Endodermal cell (in vitro differentiated cells): ENCODE measurements around the gene ADAMTSL4. TPM values are rescaled to one million over a fixed set of nuclear protein-coding genes. Genes with fewer than 3 reads are reported as not detected.

Experiments used
- DNase-seq: peaks from one replicate; pipeline ENCODE4 v3.0.0-alpha.2; 2017
- H3K27ac ChIP-seq: 2 replicates; pipeline ENCODE4 v1.5.1; 2013; ENCODE audit warnings: mild to moderate bottlenecking, low read depth, low read length, moderate library complexity
- H3K27me3 ChIP-seq: 2 replicates; pipeline ENCODE4 v1.6.1; 2013; ENCODE audit warnings: mild to moderate bottlenecking, low read length, moderate library complexity; ENCODE audit not compliant: insufficient read depth, control insufficient read depth, poor library complexity, severe bottlenecking
- H3K36me3 ChIP-seq: 2 replicates; pipeline ENCODE4 v1.7.0; 2013; ENCODE audit warnings: mild to moderate bottlenecking, low read length, moderate library complexity; ENCODE audit not compliant: control insufficient read depth, insufficient read depth
- H3K4me1 ChIP-seq: one replicate; pipeline ENCODE4 v1.7.0; 2013; ENCODE audit warnings: low read length; ENCODE audit not compliant: control insufficient read depth, insufficient read depth
- H3K4me3 ChIP-seq: 2 replicates; pipeline ENCODE4 v1.5.1; 2013; ENCODE audit warnings: mild to moderate bottlenecking, low read length, moderate library complexity
- H3K9ac ChIP-seq: 2 replicates; pipeline ENCODE4 v1.6.1; 2013; ENCODE audit warnings: mild to moderate bottlenecking, low read length, moderate library complexity; ENCODE audit not compliant: poor library complexity, severe bottlenecking; ENCODE audit errors: extremely low read depth
- H3K9me3 ChIP-seq: 2 replicates; pipeline ENCODE4 v1.6.1; 2013; ENCODE audit warnings: mild to moderate bottlenecking, low read length, moderate library complexity; ENCODE audit not compliant: control insufficient read depth
- H3K27ac Mint-ChIP-seq: 2 replicates; pipeline ENCODE4 v1.8.0; 2020; ENCODE audit warnings: mixed read lengths
- H3K27me3 Mint-ChIP-seq: 2 replicates; pipeline ENCODE4 v1.8.0; 2021; ENCODE audit warnings: mild to moderate bottlenecking, mixed read lengths; ENCODE audit not compliant: insufficient read depth
- H3K36me3 Mint-ChIP-seq: 2 replicates; pipeline ENCODE4 v1.8.0; 2020; ENCODE audit warnings: low read depth, mixed read lengths
- H3K4me1 Mint-ChIP-seq: 2 replicates; pipeline ENCODE4 v1.8.0; 2020; ENCODE audit warnings: mixed read lengths
- H3K4me3 Mint-ChIP-seq: 2 replicates; pipeline ENCODE4 v1.8.0; 2020; ENCODE audit warnings: mild to moderate bottlenecking, moderate library complexity, mixed read lengths
- H3K9me3 Mint-ChIP-seq: 2 replicates; pipeline ENCODE4 v1.8.0; 2020; ENCODE audit warnings: mild to moderate bottlenecking, mixed read lengths
- CTCF ChIP-seq: fragments of 200-600 bp; sonication (generic); conservative IDR thresholded peaks from 2 replicates; pipeline ENCODE4 v1.5.0; 2021; ENCODE audit warnings: antibody characterized with exemption, mild to moderate bottlenecking
- WGBS, 2 experiments: methylation state at CpG; one replicate each; pipeline versions ENCODE4 v1.1.5 to v1.1.7; 2013; ENCODE audit warnings: missing lambda C conversion rate in 2 of 2, mixed read lengths in 1 of 2; ENCODE audit not compliant: insufficient coverage in 1 of 2, insufficient read length in 1 of 2; 5-methylcytosine and 5-hydroxymethylcytosine counted together
- total RNA-seq, 2 donors: library from RNA; stranded (reverse); fragmentation: NEBNext Ultra II Directional in 1 of 2; extraction: Animal tissue kit (Norgen Biotek cat#: 25700) in 1 of 2; gene quantifications; 2 replicates in 1 of 2; 3 replicates in 1 of 2; pipeline ENCODE4 v1.2.1, GENCODE V29; 2021

ADAMTSL4 gene
- total RNA-seq, 2 donors from 2014 or later, result 3.7 to 3.9 TPM

GRCh38 chr1:150548324-150548631 is 930 bp upstream of the ADAMTSL4 start:
- Histone ChIP-seq H3K27ac (no peak overlapping the region), H3K4me1 (peaks cover 6% of the 10 kb centered on the region), H3K36me3 (no peaks in the 10 kb centered on the region), H3K9ac (peak overlapping the region; percentile 44), H3K27me3 (no peaks in the 10 kb centered on the region), H3K9me3 (no peaks in the 10 kb centered on the region), H3K4me3 (peak overlapping the region; percentile 83)
- no peak for TF ChIP-seq CTCF
- Mint-ChIP-seq H3K4me1 (peaks cover 14% of the 10 kb centered on the region), H3K9me3 (no peaks in the 10 kb centered on the region), H3K27ac (no peak overlapping the region), H3K4me3 (peak overlapping the region; percentile 43), H3K27me3 (peaks cover 27% of the 10 kb centered on the region), H3K36me3 (no peaks in the 10 kb centered on the region)
- WGBS, 2 experiments, result 90% methylated on average over 2 of the region's 4 CpGs; no CpG with 5 or more reads in 1 of the 2 experiments
- no peak for DNase-seq

GRCh38 chr1:150549496-150550221 is 451 bp downstream of the ADAMTSL4 start:
- H3K27me3 Mint-ChIP-seq, result peaks cover 27% of the 10 kb centered on the region
- no peaks in the 10 kb centered on the region for H3K9me3 ChIP-seq
- peak overlapping the region; percentile 58 for H3K4me3 Mint-ChIP-seq
- H3K4me1 Mint-ChIP-seq, result peaks cover 8% of the 10 kb centered on the region
- peaks cover 3% of the 10 kb centered on the region for H3K4me1 ChIP-seq
- H3K9me3 Mint-ChIP-seq, result no peaks in the 10 kb centered on the region
- DNase-seq, result peak; percentile 78
- H3K9ac ChIP-seq, result no peak overlapping the region
- no peaks in the 10 kb centered on the region for H3K36me3 ChIP-seq
- peak overlapping the region; percentile 80 for H3K27ac Mint-ChIP-seq
- H3K36me3 Mint-ChIP-seq, result no peaks in the 10 kb centered on the region
- no peak for TF ChIP-seq CTCF
- H3K27me3 ChIP-seq, result no peaks in the 10 kb centered on the region
- 29 to 49% methylated on average over 16 to 43 of the region's 43 CpGs for WGBS, 2 experiments
- H3K27ac ChIP-seq, result no peak overlapping the region
- H3K4me3 ChIP-seq, result peak overlapping the region; percentile 60

GRCh38 chr1:150550222-150551050 is 1.2 kb downstream of the ADAMTSL4 start:
- H3K36me3 ChIP-seq, result peaks cover 2% of the 10 kb centered on the region
- H3K4me3 ChIP-seq, result no peak overlapping the region
- no peaks in the 10 kb centered on the region for H3K36me3 Mint-ChIP-seq
- H3K4me3 Mint-ChIP-seq, result no peak overlapping the region
- peaks cover 3% of the 10 kb centered on the region for H3K4me1 ChIP-seq
- TF ChIP-seq CTCF, result no peak
- no peaks in the 10 kb centered on the region for H3K9me3 Mint-ChIP-seq
- no peaks in the 10 kb centered on the region for H3K27me3 ChIP-seq
- H3K27me3 Mint-ChIP-seq, result peaks cover 27% of the 10 kb centered on the region
- H3K9me3 ChIP-seq, result no peaks in the 10 kb centered on the region
- H3K27ac Mint-ChIP-seq, result no peak overlapping the region
- no peak overlapping the region for H3K27ac ChIP-seq
- peak; percentile 58 for DNase-seq
- no peak overlapping the region for H3K9ac ChIP-seq
- WGBS, 2 experiments, result 87 to 91% methylated on average over 9 to 22 of the region's 22 CpGs
- H3K4me1 Mint-ChIP-seq, result peaks cover 6% of the 10 kb centered on the region
